Measurements from ENCODE around the gene BIRC7. TPM values are rescaled to one million over a fixed set of nuclear protein-coding genes. Genes with fewer than 3 reads are reported as not detected.
"Not testable (repeated sequence)": the region's sequence is repeated elsewhere in the genome, so short reads cannot be mapped to it uniquely, and the experiment has no call there.

BIRC7 gene
- total RNA-seq, 2 donors from 2014 or later: not detected

GRCh38 chr20:63249891-63250290 lies 14.2 kb downstream of the BIRC7 start:
- no peak overlapping the region for H3K27ac ChIP-seq
- H3K4me3 ChIP-seq: no peak overlapping the region
- H3K9ac ChIP-seq (ENCODE audit: low read depth in 2 of 2, low read length in 2 of 2): no peak overlapping the region
- H3K36me3 ChIP-seq: no peaks in the 10 kb centered on the region
- no peak for TF ChIP-seq CTCF (IDR thresholded peaks at IDR 0.05)
- H3K4me1 ChIP-seq: no peaks in the 10 kb centered on the region
- H3K27me3 ChIP-seq: peaks cover 33% of the 10 kb centered on the region
- DNase-seq: no peak
- intact Hi-C loops (cut with DNase I): no loop called here
- no peaks in the 10 kb centered on the region for H3K9me3 ChIP-seq

GRCh38 chr20:63251350-63251749 lies 15.6 kb downstream of the BIRC7 start:
- H3K9me3 ChIP-seq; H3K9ac ChIP-seq (ENCODE audit: low read depth in 2 of 2, low read length in 2 of 2); H3K4me1 ChIP-seq; DNase-seq; H3K27ac ChIP-seq; intact Hi-C loops (cut with DNase I); H3K36me3 ChIP-seq; H3K4me3 ChIP-seq: not testable (repeated sequence)
- H3K27me3 ChIP-seq: peaks cover 39% of the 10 kb centered on the region

- intact Hi-C loops (cut with DNase I): no loop called here
- Histone ChIP-seq H3K4me3 (no peak overlapping the region), H3K36me3 (no peaks in the 10 kb centered on the region), H3K9ac (ENCODE audit: low read depth in 2 of 2, low read length in 2 of 2) (no peak overlapping the region), H3K9me3 (no peaks in the 10 kb centered on the region), H3K4me1 (no peaks in the 10 kb centered on the region), H3K27me3 (peaks cover 32% of the 10 kb centered on the region), H3K27ac (no peak overlapping the region)
- DNase-seq: no peak
- no peak for TF ChIP-seq CTCF (IDR thresholded peaks at IDR 0.05)
Observed at GRCh38 chr20:63252284-63252711, 16.6 kb downstream of the BIRC7 start.

- no peak for DNase-seq
- TF ChIP-seq CTCF (IDR thresholded peaks at IDR 0.05): no peak
- intact Hi-C loops (cut with DNase I): no loop called here
- no peaks in the 10 kb centered on the region for H3K4me1 ChIP-seq
- H3K27ac ChIP-seq: no peak overlapping the region
- H3K4me3 ChIP-seq: no peak overlapping the region
- no peaks in the 10 kb centered on the region for H3K9me3 ChIP-seq
- no peak overlapping the region for H3K9ac ChIP-seq (ENCODE audit: low read depth in 2 of 2, low read length in 2 of 2)
- peaks cover 32% of the 10 kb centered on the region for H3K27me3 ChIP-seq
- H3K36me3 ChIP-seq: no peaks in the 10 kb centered on the region
Observed at GRCh38 chr20:63253065-63253437, 17.3 kb downstream of the BIRC7 start.

- TF ChIP-seq CTCF (IDR thresholded peaks at IDR 0.05): no peak
- Histone ChIP-seq H3K9me3 (no peaks in the 10 kb centered on the region), H3K4me1 (no peaks in the 10 kb centered on the region), H3K27ac (no peak overlapping the region), H3K9ac (ENCODE audit: low read depth in 2 of 2, low read length in 2 of 2) (no peak overlapping the region), H3K36me3 (no peaks in the 10 kb centered on the region), H3K4me3 (no peak overlapping the region), H3K27me3 (peaks cover 32% of the 10 kb centered on the region)
- DNase-seq: no peak
- intact Hi-C loops (cut with DNase I): no loop called here
Observed at GRCh38 chr20:63253438-63254231, 17.9 kb downstream of the BIRC7 start.

- H3K27ac ChIP-seq: no peak within 1 kb of the TSS
- H3K36me3 ChIP-seq: no peaks in the 10 kb centered on the region
- intact Hi-C loops (cut with DNase I): no loop called here
- no peak within 1 kb of the TSS for H3K4me3 ChIP-seq
- DNase-seq: no peak
- no peaks in the 10 kb centered on the region for H3K9me3 ChIP-seq
- no peaks in the 10 kb centered on the region for H3K4me1 ChIP-seq
- TF ChIP-seq CTCF (IDR thresholded peaks at IDR 0.05): no peak
- peaks cover 32% of the 10 kb centered on the region for H3K27me3 ChIP-seq
- no peak within 1 kb of the TSS for H3K9ac ChIP-seq (ENCODE audit: low read depth in 2 of 2, low read length in 2 of 2)
Observed at GRCh38 chr20:63254232-63254605, 18.5 kb downstream of the BIRC7 start, which contains the start of gene NKAIN4. NKAIN4 (minus strand) TSS chr20:63254463; CDS start chr20:63254450, 13 bp downstream.

All from colonic mucosa (tissue), 4 donors.